T-helper 1 cell treated with Interleukin-12 subunit alpha and Interleukin-12 subunit beta and Interleukin-4 antibody, amounts not matched to agents 30 ng/mL and 1 ng/mL, for 36 hours (primary cell): Measurements from ENCODE around the gene RHOG. TPM values are rescaled to one million over a fixed set of nuclear protein-coding genes. Genes with fewer than 3 reads are reported as not detected.
"Not testable (repeated sequence)": the region's sequence is repeated elsewhere in the genome, so short reads cannot be mapped to it uniquely, and the experiment has no call there.

Experiments
- intact Hi-C: fragments of 100-400 bp; cut with micrococcal nuclease; formaldehyde crosslinking; loops from one replicate; pipeline ENCODE4 v1.15.1; 2024
- total RNA-seq: library from RNA; stranded (reverse); gene quantifications from 2 replicates; pipeline ENCODE4 v1.2.3, GENCODE V29; 2022

Gene RHOG
- total RNA-seq, 1 donor from 2014 or later = 155 TPM

- intact Hi-C loops = not testable (repeated sequence)
These were observed 25.9 kb downstream of the RHOG start for GRCh38 chr11:3814832-3815231.

- intact Hi-C loops = no loop called here
These were observed 29.8 kb downstream of the RHOG start for GRCh38 chr11:3810951-3811350.

GRCh38 chr11:3810446-3810845, 30.3 kb downstream of the RHOG start:
- intact Hi-C loops = no loop called here

GRCh38 chr11:3809624-3809928, 31.2 kb downstream of the RHOG start:
- intact Hi-C loops = loop anchor here (1.0 to 10.0 kb wide), 7 partner anchors 15 to 263 kb away; no protein-coding TSS in a partner anchor

- intact Hi-C loops = loop anchor here (1.0 to 10.0 kb wide), 10 partner anchors 12 to 263 kb away; partner anchors contain the start of gene NUP98
These were observed 31.7 kb downstream of the RHOG start for GRCh38 chr11:3808861-3809623.

- intact Hi-C loops = loop anchor here (1.0 to 10.0 kb wide), 7 partner anchors 11 to 226 kb away; partner anchors contain the start of gene NUP98
These were observed 32.6 kb downstream of the RHOG start, which contains the start of gene PGAP2 for GRCh38 chr11:3807909-3808860. TSS of gene PGAP2 (plus strand) at chr11:3808560. CDS start at chr11:3811260, 2,700 bp downstream.

DNA sequence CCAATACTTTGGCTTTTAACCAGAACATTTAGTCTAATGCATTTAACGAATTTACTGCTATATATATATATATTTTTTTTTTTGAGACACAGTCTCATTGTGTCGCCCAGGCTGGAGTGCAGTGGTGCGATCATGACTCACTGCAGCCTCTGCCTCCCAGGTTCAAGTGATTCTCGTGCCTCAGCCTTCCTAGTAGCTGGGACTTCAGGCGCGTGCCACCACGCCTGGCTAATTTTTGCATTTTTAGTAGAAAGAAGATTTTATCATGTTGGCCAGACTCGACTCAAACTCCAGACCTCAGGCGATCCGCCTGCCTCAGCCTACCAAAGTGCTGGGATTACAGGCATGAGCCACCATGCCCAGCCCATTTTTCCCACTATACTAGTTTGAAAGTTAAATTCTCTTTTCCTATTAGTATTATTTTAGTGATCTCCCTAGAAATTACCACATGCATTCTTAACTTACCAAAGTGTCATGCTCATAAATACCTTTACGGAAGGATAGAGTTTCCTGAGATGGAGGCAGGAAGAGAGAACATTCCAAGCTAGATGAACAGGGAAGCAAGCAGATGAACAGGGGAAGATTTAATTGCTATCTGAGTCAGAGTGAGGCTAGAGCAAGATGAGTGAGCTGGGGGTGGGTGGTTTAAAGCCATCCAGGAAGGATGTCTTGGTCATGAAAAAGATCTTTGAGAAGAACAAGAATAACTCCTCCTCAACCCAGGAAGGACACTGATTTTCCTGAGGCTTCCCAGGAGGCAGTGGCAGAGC, 36.8 kb downstream of the RHOG start:
- intact Hi-C loops = loop anchor here (10.0 kb wide), 1 partner anchor 199 kb away; no protein-coding TSS in a partner anchor

- intact Hi-C loops = loop anchor here (10.0 kb wide), 1 partner anchor 197 kb away; no protein-coding TSS in a partner anchor
These were observed 38.6 kb downstream of the RHOG start for GRCh38 chr11:3802011-3802790.

DNA sequence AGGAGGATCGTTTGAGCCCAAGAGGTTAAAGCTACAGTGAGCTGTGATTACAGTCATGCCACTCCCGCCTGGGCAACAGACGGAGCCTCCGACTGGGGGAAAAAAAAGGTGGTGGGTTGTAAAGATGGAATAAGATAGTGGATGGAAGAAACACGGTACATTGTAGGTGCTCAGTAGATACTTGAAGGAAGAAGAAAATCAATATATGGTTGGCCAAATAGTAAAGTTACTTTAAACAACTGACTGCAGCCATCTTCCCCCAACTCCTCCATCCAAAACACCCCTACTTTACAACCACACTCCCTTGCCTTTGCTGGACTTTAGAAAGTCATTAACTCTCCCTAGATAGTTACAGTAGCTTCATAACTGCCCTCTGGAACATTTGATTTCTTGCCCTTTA, 40.9 kb downstream of the RHOG start:
- intact Hi-C loops = loop anchor here (5.0 to 10.0 kb wide), 2 partner anchors 195 to 378 kb away; no protein-coding TSS in a partner anchor

- intact Hi-C loops = loop anchor here (5.0 kb wide), 1 partner anchor 377 kb away; no protein-coding TSS in a partner anchor
These were observed 41.6 kb downstream of the RHOG start for GRCh38 chr11:3799143-3799542.

DNA sequence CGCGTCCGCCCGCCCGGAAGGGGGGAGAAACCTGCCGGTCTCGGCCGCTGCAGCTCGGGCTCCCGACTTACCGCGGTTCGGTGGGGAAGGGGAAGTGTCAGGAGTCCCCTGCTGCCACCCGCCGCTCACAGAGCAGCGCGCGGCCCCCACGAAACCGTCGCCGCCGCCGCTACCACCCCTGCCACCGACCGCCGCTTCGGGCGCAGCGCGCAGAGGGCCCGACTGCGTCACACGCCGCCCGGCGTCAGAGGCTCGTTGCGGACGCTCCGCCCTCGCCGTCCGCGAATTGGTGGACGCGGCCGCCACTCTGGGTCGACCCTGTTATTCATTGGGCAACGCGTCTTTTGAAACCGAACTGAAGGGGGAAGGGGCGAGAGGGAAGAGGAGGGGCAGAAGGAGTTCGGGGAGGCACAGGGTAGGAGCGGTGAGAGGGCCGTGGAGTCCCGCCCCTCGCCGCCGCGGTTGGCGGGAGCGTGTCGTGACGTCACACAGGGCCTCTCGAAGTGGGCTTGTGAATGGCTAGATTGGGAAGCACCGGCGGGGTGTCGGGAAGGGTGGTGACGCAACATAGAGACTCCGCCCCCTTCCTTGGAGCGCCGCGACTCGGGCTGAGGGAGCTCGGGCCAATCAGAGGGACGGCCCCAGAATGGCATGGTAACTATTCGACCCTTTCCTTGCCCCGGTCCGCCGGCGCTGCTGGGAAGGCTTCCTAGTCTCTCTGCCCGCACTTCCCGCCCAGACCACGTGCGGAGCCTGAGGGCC, 43.2 kb downstream of the RHOG start, which contains the start of gene NUP98:
NUP98 (minus strand) TSS at position 226 of the 762 bp plus-strand sequence. CDS start 15,437 bp downstream, outside the sequence.
- intact Hi-C loops = loop anchor here (1.0 to 5.0 kb wide), 9 partner anchors 11 to 1397 kb away; partner anchors contain the start of genes PGAP2, RRM1, STIM1 and TSSC4

DNA sequence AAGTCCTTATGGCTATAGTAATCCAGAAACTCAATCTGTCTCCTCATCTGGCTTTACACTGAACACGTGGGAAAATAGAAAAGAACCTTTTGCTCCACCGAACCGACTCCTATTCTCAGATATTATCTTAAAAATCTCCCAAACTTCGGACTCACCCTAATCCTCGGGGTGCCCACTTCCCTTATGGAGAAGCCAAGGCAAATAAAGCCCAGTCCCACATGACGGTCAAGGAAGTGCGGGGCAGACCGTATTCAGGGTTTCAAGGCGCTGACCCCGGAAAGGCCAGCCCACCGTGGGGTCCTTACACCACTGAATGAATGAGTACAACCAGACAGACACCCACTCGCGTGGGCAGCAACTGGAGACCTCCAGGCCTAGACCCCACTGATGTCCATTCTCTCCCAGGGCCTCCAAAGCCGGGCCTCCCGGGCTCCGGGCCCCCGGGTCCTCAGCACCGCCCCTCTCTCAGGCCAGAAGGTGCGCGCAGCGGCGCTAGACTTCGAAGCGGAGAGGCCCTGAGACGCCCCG, 43.9 kb downstream of the RHOG start:
- intact Hi-C loops = loop anchor here (1.0 to 5.0 kb wide), 9 partner anchors 11 to 1396 kb away; partner anchors contain the start of genes PGAP2, RRM1, STIM1 and TSSC4

DNA sequence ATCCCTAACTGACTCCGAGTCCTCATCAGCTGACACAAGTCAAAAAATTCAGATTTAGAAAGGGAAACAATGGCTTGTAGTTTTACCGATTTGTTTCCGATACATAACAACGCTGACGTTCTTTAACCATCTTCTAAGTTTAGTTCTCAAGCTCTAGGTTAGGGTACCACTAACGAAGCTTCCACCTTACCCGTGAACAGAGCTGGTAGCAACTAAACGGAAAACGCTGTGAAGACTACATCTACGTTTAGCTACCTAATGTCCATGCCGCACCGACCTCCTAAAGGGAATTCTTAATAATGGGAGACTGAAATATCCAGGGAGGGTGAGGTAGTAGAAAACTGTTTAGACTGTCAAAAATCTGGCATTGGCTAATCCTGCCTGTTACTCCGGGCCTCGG, 44.4 kb downstream of the RHOG start:
- intact Hi-C loops = loop anchor here (2.0 to 5.0 kb wide), 2 partner anchors 374 to 1396 kb away; partner anchors contain the start of gene TSSC4

- intact Hi-C loops = loop anchor here (2.0 to 5.0 kb wide), 2 partner anchors 374 to 1395 kb away; partner anchors contain the start of gene TSSC4
These were observed 44.8 kb downstream of the RHOG start for GRCh38 chr11:3796002-3796311.

DNA sequence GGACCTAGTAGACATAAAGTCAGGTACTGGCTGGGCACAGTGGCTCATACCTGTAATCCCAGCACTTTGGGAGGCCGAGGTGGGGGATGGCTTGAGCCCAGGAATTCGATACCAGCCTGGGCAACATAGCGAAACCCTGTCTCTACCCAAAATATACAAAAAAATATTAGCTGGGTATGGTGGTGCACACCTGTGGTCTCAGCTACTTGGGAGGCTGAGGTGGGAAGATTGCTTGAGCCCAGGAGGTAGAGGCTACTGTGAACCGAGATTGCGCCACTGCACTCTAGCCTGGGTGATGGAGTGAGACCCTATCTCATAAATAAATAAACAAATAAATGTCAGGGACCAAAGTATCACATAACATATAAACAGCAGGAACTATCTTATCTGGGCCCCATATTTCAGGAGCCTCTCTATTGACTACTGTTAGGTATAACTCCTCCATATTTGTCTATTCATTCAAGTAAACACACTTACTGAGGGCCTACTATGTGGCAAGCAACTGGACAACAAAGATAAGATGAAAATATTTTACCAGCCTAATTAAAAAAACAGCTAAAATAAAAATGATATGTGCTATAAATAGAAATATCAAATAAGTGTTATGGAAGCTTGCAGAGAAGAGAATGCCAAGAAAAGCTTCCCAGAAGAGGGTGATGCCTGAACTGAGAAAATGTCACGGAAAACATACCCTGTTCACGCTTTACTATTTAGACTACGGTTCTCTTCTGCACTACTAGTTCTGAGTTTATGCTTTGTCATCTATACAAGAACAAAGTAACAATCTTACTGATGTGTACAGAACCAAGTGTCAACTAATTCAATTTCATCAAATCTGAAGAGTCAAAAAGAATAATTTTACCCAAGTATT, 45.4 kb downstream of the RHOG start:
- intact Hi-C loops = loop anchor here (2.0 to 5.0 kb wide), 2 partner anchors 373 to 1395 kb away; partner anchors contain the start of gene TSSC4

GRCh38 chr11:3794387-3794786, 46.4 kb downstream of the RHOG start:
- intact Hi-C loops = not testable (repeated sequence)

GRCh38 chr11:3786781-3787428, 53.9 kb downstream of the RHOG start:
- intact Hi-C loops = no loop called here
